Measurements from ENCODE around the gene CRACR2A.

DNA sequence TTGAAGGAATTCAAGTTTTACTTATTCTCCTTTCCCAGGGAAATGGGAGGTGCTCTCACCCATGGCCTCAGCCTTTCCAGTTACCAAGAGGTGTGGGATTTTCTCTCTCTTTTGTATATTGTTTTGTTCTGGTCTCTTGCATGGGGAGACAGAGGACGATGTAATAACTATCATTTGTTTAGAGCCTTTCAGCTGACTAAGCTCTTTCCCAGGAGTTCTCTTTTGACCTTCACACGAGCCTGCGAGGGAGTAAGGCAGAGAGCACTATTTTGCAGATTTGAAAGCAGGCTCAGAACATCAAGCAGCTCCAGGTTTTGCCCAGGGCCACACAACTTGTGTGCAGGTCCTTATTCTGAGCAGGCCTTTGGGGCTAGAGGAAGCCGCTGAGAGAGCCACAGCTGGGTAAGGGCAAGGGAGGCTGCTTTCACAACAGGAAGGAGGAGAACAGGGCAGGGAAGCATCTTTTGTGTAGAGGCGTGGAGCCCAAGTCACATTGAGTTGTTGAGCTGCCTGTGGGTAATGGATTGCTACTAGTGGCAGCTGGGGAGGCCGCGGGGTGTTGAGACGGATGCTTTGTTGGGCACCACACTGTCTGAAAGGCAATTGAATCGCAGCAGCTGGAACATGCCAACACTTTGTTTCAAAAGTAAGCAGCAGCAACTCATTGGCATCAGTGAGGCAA is 145.7 kb downstream of the CRACR2A start:
- TF ChIP-seq, protein P1, sequence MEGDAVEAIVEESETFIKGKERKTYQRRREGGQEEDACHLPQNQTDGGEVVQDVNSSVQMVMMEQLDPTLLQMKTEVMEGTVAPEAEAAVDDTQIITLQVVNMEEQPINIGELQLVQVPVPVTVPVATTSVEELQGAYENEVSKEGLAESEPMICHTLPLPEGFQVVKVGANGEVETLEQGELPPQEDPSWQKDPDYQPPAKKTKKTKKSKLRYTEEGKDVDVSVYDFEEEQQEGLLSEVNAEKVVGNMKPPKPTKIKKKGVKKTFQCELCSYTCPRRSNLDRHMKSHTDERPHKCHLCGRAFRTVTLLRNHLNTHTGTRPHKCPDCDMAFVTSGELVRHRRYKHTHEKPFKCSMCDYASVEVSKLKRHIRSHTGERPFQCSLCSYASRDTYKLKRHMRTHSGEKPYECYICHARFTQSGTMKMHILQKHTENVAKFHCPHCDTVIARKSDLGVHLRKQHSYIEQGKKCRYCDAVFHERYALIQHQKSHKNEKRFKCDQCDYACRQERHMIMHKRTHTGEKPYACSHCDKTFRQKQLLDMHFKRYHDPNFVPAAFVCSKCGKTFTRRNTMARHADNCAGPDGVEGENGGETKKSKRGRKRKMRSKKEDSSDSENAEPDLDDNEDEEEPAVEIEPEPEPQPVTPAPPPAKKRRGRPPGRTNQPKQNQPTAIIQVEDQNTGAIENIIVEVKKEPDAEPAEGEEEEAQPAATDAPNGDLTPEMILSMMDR (IDR thresholded peaks at IDR 0.05), result no peak
- TF ChIP-seq POLR2A (IDR thresholded peaks at IDR 0.05), result no peak
